ENCODE data around the gene SEPHS1.

DNA sequence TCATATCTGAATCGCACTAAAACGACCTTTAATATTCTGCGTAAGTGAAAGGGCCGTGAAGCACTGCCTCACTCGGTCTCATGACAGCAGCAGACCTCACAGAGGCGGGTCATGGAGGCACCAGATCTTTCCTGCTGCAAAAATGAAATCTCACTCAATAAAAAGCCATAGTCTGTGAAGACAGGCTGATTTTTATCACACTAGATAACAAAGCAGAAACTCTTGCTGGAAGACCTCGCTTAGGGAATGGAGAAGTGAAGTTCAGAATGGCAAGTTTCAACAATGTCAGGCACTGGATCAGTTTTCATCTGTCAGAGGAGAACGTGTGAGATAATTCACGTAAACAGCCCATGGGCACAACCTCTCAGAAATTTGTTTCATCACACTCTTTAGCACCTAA, 8.0 kb downstream of the SEPHS1 start:
- no peak for TF ChIP-seq EZH2 (IDR thresholded peaks at IDR 0.05; ENCODE audit: borderline replicate concordance, low read length)
- TF ChIP-seq, protein P1, sequence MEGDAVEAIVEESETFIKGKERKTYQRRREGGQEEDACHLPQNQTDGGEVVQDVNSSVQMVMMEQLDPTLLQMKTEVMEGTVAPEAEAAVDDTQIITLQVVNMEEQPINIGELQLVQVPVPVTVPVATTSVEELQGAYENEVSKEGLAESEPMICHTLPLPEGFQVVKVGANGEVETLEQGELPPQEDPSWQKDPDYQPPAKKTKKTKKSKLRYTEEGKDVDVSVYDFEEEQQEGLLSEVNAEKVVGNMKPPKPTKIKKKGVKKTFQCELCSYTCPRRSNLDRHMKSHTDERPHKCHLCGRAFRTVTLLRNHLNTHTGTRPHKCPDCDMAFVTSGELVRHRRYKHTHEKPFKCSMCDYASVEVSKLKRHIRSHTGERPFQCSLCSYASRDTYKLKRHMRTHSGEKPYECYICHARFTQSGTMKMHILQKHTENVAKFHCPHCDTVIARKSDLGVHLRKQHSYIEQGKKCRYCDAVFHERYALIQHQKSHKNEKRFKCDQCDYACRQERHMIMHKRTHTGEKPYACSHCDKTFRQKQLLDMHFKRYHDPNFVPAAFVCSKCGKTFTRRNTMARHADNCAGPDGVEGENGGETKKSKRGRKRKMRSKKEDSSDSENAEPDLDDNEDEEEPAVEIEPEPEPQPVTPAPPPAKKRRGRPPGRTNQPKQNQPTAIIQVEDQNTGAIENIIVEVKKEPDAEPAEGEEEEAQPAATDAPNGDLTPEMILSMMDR (conservative IDR thresholded peaks at IDR 0.05 in 1 of 2, IDR thresholded peaks at IDR 0.05 in 1 of 2; ENCODE audit: extremely low read depth in 1 of 2, insufficient read depth in 1 of 2, low read depth in 1 of 2, low read length in 2 of 2), result no peak
